HCT116 (cell line): ENCODE results near the gene EME1. TPM values are rescaled to one million over a fixed set of nuclear protein-coding genes. Genes with fewer than 3 reads are reported as not detected.

Experiments used
- ATAC-seq: fragments of 200-7000 bp; cut with Tn5 transposase; 2 replicates; pipeline ENCODE4 v1.9.1; 2020; ENCODE audit warnings: mild to moderate bottlenecking, moderate library complexity
- BruUV-seq: library from RNA; stranded (reverse); fragments of 400-500 nt; replicated peaks from 2 replicates; lab custom pipeline; 2021; lab: Mats Ljungman, UMichigan
- CTCF ChIA-PET: fragments of 300-600 bp; sonication (Branson Sonifier 250); formaldehyde crosslinking; loops from one replicate; lab custom pipeline; 2021; ENCODE audit warnings: antibody characterized with exemption; lab: Charles Lee
- POLR2A ChIA-PET: fragments of 300-600, 350-600 bp; sonication (Branson Sonifier 250); formaldehyde crosslinking; loops from one replicate; lab custom pipeline; 2021; ENCODE audit warnings: antibody characterized with exemption; lab: Charles Lee
- RAD21 ChIA-PET, 2 experiments: fragments of 300-600 bp; sonication (Branson Sonifier 250); formaldehyde crosslinking; loops; one replicate each; lab custom pipeline; 2023; ENCODE audit warnings: low total read pairs in 2 of 2; ENCODE audit not compliant: uncharacterized antibody in 2 of 2, unreplicated experiment in 2 of 2, low non-redundant PET in 1 of 2; lab: Charles Lee
- DNase-seq: peaks from one replicate; pipeline ENCODE4 v3.0.0-alpha.2; 2010; ENCODE audit warnings: low read depth, low spot score
- H2AFZ ChIP-seq: fragments of 200-600 bp; shearing (Covaris generic), sonication (generic); 2 replicates; pipeline ENCODE4 v1.6.1; 2017; ENCODE audit warnings: low read depth, mixed run types, mixed read lengths, antibody characterized with exemption, low read length; ENCODE audit not compliant: poor library complexity, severe bottlenecking
- H3K27ac ChIP-seq: 2 replicates; pipeline ENCODE4 v1.5.1; 2012; ENCODE audit warnings: low read depth, low read length
- H3K27me3 ChIP-seq: fragments of 200-600 bp; sonication (generic); 2 replicates; pipeline ENCODE4 v1.6.1; 2016; ENCODE audit warnings: mixed run types, low read length, mixed read lengths; ENCODE audit not compliant: insufficient read depth
- H3K36me3 ChIP-seq, 2 experiments: fragments of 200-500 bp in 1 of 2; fragments of 200-600 bp in 1 of 2; sonication (Bioruptor generic) in 1 of 2; sonication (generic) in 1 of 2; 2 replicates each; pipeline versions ENCODE4 v1.5.1 to v1.6.1; 2014 to 2016; ENCODE audit warnings: low read length in 2 of 2, inconsistent platforms in 1 of 2, mixed read lengths in 1 of 2, mixed run types in 1 of 2; ENCODE audit not compliant: insufficient read depth in 2 of 2, control insufficient read depth in 1 of 2
- H3K4me1 ChIP-seq, 2 experiments: fragments of 200-600 bp in 1 of 2; sonication (generic) in 1 of 2; 2 replicates each; pipeline versions ENCODE4 v1.5.1 to v1.6.1; 2012 to 2017; ENCODE audit warnings: low read length in 2 of 2, inconsistent platforms in 1 of 2, mild to moderate bottlenecking in 1 of 2, mixed read lengths in 1 of 2, mixed run types in 1 of 2, moderate library complexity in 1 of 2; ENCODE audit not compliant: insufficient read depth in 2 of 2, control insufficient read depth in 1 of 2
- H3K4me2 ChIP-seq: fragments of 200-600 bp; sonication (generic); 2 replicates; pipeline ENCODE4 v1.6.1; 2017; ENCODE audit warnings: mixed run types, low read length, mixed read lengths
- H3K4me3 ChIP-seq, 2 experiments: fragments of 200-600 bp in 1 of 2; sonication (generic) in 1 of 2; replicated peaks in 1 of 2; 2 replicates each; pipeline ENCODE4 v1.5.1; 2011 to 2016; ENCODE audit warnings: low read length in 2 of 2, control low read depth in 1 of 2, low read depth in 1 of 2, mild to moderate bottlenecking in 1 of 2, mixed read lengths in 1 of 2, mixed run types in 1 of 2
- H3K79me2 ChIP-seq: fragments of 200-600 bp; sonication (generic); 2 replicates; pipeline ENCODE4 v1.6.1; 2017; ENCODE audit warnings: mild to moderate bottlenecking, mixed run types, low read length, moderate library complexity, mixed read lengths; ENCODE audit not compliant: insufficient read depth
- H3K9ac ChIP-seq: fragments of 200-600 bp; sonication (generic); 2 replicates; pipeline ENCODE4 v1.6.1; 2016; ENCODE audit warnings: low read length, mixed read lengths
- H3K9me2 ChIP-seq: fragments of 200-600 bp; sonication (generic), shearing (Covaris generic); 2 replicates; pipeline ENCODE4 v1.6.1; 2017; ENCODE audit warnings: mixed run types, mild to moderate bottlenecking, moderate library complexity; ENCODE audit not compliant: insufficient read depth
- H3K9me3 ChIP-seq, 2 experiments: fragments of 200-500 bp in 1 of 2; fragments of 200-600 bp in 1 of 2; sonication (Bioruptor generic) in 1 of 2; sonication (generic) in 1 of 2; 2 replicates each; pipeline ENCODE4 v1.6.1; 2014 to 2017; ENCODE audit warnings: low read length in 2 of 2, mixed read lengths in 2 of 2, inconsistent platforms in 1 of 2, low read depth in 1 of 2, mild to moderate bottlenecking in 1 of 2, mixed run types in 1 of 2, moderate library complexity in 1 of 2; ENCODE audit not compliant: control insufficient read depth in 1 of 2, insufficient read depth in 1 of 2
- H4K20me1 ChIP-seq: fragments of 200-600 bp; sonication (generic), shearing (Covaris generic); 2 replicates; pipeline ENCODE4 v1.6.1; 2017; ENCODE audit warnings: mixed run types, mild to moderate bottlenecking, moderate library complexity; ENCODE audit not compliant: insufficient read depth
- CBX3 ChIP-seq: IDR thresholded peaks from 2 replicates; pipeline ENCODE4 v1.6.1; 2012; ENCODE audit warnings: low read depth
- CTCF ChIP-seq, 3 experiments: fragments of 200-600 bp in 1 of 3; sonication (generic) in 1 of 3; IDR thresholded peaks in 2 of 3; conservative IDR thresholded peaks in 1 of 3; 2 replicates each; pipeline ENCODE4 v1.5.1; 2012 to 2017; ENCODE audit warnings: low read depth in 2 of 3, low read length in 2 of 3, antibody characterized with exemption in 1 of 3, borderline replicate concordance in 1 of 3, control low read depth in 1 of 3, mild to moderate bottlenecking in 1 of 3, mixed read lengths in 1 of 3, mixed run types in 1 of 3, moderate library complexity in 1 of 3; ENCODE audit not compliant: insufficient read depth in 1 of 3
- EZH2 ChIP-seq: fragments of 200-600 bp; sonication (generic); IDR thresholded peaks from 2 replicates; pipeline ENCODE4 v1.6.1; 2017; ENCODE audit warnings: antibody characterized with exemption, mixed run types
- EZH2phosphoT487 ChIP-seq: fragments of 200-600 bp; IDR thresholded peaks from 2 replicates; pipeline ENCODE4 v1.6.1; 2018; ENCODE audit warnings: antibody characterized with exemption, borderline replicate concordance
- RAD21 ChIP-seq: IDR thresholded peaks from 2 replicates; pipeline ENCODE4 v1.6.1; 2012; ENCODE audit warnings: low read depth, mild to moderate bottlenecking
- REST ChIP-seq: IDR thresholded peaks from 2 replicates; pipeline ENCODE4 v1.6.1; 2012; ENCODE audit warnings: low read depth
- TCF7L2 ChIP-seq: IDR thresholded peaks from 2 replicates; pipeline ENCODE4 v1.7.0; 2011; ENCODE audit warnings: borderline replicate concordance, inconsistent platforms; ENCODE audit not compliant: insufficient read depth, insufficient read length; ENCODE audit errors: extremely low read depth
- ZNF274 ChIP-seq: fragments of 200-500 bp; sonication (Bioruptor generic); IDR thresholded peaks from 2 replicates; pipeline ENCODE4 v1.6.1; 2014; ENCODE audit warnings: mild to moderate bottlenecking, low read depth, low read length, inconsistent platforms
- intact Hi-C: fragments of 100-400 bp; cut with micrococcal nuclease; formaldehyde crosslinking; loops from 2 replicates; pipeline ENCODE4 v1.10.0; 2022
- total RNA-seq: library from RNA; stranded (reverse); gene quantifications from one replicate; pipeline ENCODE4 v1.2.1, GENCODE V29; 2021; ENCODE audit not compliant: unreplicated experiment

Gene EME1
- total RNA-seq, 1 experiment from 2014 or later = 31.8 TPM

- no TSS peak for BruUV-seq
- H3K9me2 ChIP-seq = no peaks in the 10 kb centered on the region
- CTCF ChIA-PET = no interaction called here
- no peak overlapping the region for H2AFZ ChIP-seq
- no peak for ATAC-seq
- no peak overlapping the region for H3K27ac ChIP-seq
- H3K9me3 ChIP-seq = no peaks in the 10 kb centered on the region
- DNase-seq = no peak
- intact Hi-C loops = no loop called here
- H3K27me3 ChIP-seq = no peaks in the 10 kb centered on the region
- no peak for TF ChIP-seq EZH2phosphoT487
- TF ChIP-seq CBX3 = no peak
- no peak for TF ChIP-seq ZNF274
- no peak for TF ChIP-seq REST
- TF ChIP-seq RAD21 = no peak
- no peak for TF ChIP-seq CTCF (IDR thresholded peaks at IDR 0.05 in 2 of 3, conservative IDR thresholded peaks at IDR 0.05 in 1 of 3; ENCODE audit: borderline replicate concordance in 1 of 3, insufficient read depth in 1 of 3, low read depth in 2 of 3, low read length in 2 of 3)
- no peak for TF ChIP-seq EZH2
- no peak for TF ChIP-seq TCF7L2
- POLR2A ChIA-PET = no interaction called here
- H3K79me2 ChIP-seq = peaks cover 55% of the 10 kb centered on the region
- H3K9ac ChIP-seq = no peak overlapping the region
- no peak overlapping the region for H3K4me2 ChIP-seq
- RAD21 ChIA-PET = no interaction called here
- H3K4me1 ChIP-seq = peaks cover 9 to 16% of the 10 kb centered on the region in 2 experiments
- no peaks in the 10 kb centered on the region for H4K20me1 ChIP-seq
- peaks cover 44 to 46% of the 10 kb centered on the region in 2 experiments for H3K36me3 ChIP-seq
- H3K4me3 ChIP-seq = no peak overlapping the region
Observed at GRCh38 chr17:50370052-50370451, 3.0 kb upstream of the EME1 start.
